Adrenal gland (tissue), 12 donors: Measurements from ENCODE around the gene MAP7D1. TPM values are rescaled to one million over a fixed set of nuclear protein-coding genes. Genes with fewer than 3 reads are reported as not detected.
A peak's percentile ranks its signal among the peaks of the same experiment; 100 is the strongest.

Source experiments
- DNase-seq, 7 donors: peaks; one replicate each; pipeline ENCODE4 v3.0.0-alpha.2; 2019 to 2020
- H3K27ac ChIP-seq, 5 donors: fragments of 200-600 bp; sonication (generic) in 4 of 5; 1 replicate in 3 of 5; 2 replicates in 2 of 5; pipeline versions ENCODE4 v1.5.1 to v1.8.0; 2016 to 2020; ENCODE audit warnings: mild to moderate bottlenecking in 1 of 5
- H3K27me3 ChIP-seq: fragments of 200-600 bp; 2 replicates; pipeline ENCODE4 v1.8.0; 2021
- H3K36me3 ChIP-seq, 2 donors: fragments of 200-600 bp; replicated peaks in 1 of 2; 1 replicate in 1 of 2; 2 replicates in 1 of 2; pipeline versions ENCODE4 v1.5.1 to v1.8.0; 2018 to 2022
- H3K4me1 ChIP-seq, 2 donors: fragments of 200-600 bp; replicated peaks in 1 of 2; 1 replicate in 1 of 2; 2 replicates in 1 of 2; pipeline versions ENCODE4 v1.5.1 to v1.8.0; 2018 to 2021
- H3K4me3 ChIP-seq, 4 donors: fragments of 200-600 bp; sonication (generic) in 3 of 4; one replicate each; pipeline ENCODE4 v1.5.1; 2016 to 2018
- H3K9me3 ChIP-seq, 3 donors: fragments of 200-600 bp; sonication (generic) in 1 of 3; replicated peaks in 1 of 3; 1 replicate in 2 of 3; 2 replicates in 1 of 3; pipeline versions ENCODE4 v1.5.1 to v1.8.0; 2016 to 2021
- CTCF ChIP-seq, 6 experiments: fragments of 450-650 bp in 4 of 6; fragments of 200-600 bp in 2 of 6; sonication (generic) in 1 of 6; IDR thresholded peaks; 1 replicate in 5 of 6; 2 replicates in 1 of 6; pipeline versions ENCODE4 v1.5.1 to v1.8.0; 2016 to 2021; ENCODE audit warnings: antibody characterized with exemption in 6 of 6, mild to moderate bottlenecking in 2 of 6, moderate library complexity in 1 of 6
- POLR2A ChIP-seq, 2 donors: fragments of 450-650 bp; IDR thresholded peaks; one replicate each; pipeline ENCODE4 v1.6.1; 2017; ENCODE audit warnings: antibody characterized with exemption in 2 of 2, mild to moderate bottlenecking in 2 of 2, moderate library complexity in 1 of 2
- WGBS, 4 donors: extraction: QIAGEN DNeasy Blood & Tissue Kit in 2 of 4; methylation state at CpG; one replicate each; pipeline versions ENCODE4 v1.1.5 to v1.1.7; 2013 to 2017; 5-methylcytosine and 5-hydroxymethylcytosine counted together
- intact Hi-C, 2 donors: fragments of 100-400 bp; cut with DNase I; formaldehyde crosslinking; loops; one replicate each; pipeline versions ENCODE4 v1.14.1 to v1.15.0; 2022 to 2023
- polyA plus RNA-seq, 3 donors: library from polyadenylated mRNA; stranded (reverse); fragments of 200-250 nt in 2 of 3; fragments of 350-450 nt in 1 of 3; fragmentation: Illumina TruSeq in 1 of 3; extraction: RNeasy Lipid Tissue Mini Kit (QIAGEN cat#74804) in 1 of 3; gene quantifications; one replicate each; pipeline ENCODE4 v1.2.3, GENCODE V29; 2013 to 2014
- total RNA-seq, 9 donors: library from RNA; depleted of rRNA in 4 of 9; stranded (reverse); fragments of >200 nt in 4 of 9; fragments of 120-200 nt in 1 of 9; fragmentation: NEBNext Ultra II Directional in 1 of 9; extraction: Animal tissue kit (Norgen Biotek cat#: 25700) in 1 of 9; gene quantifications; one replicate each; pipeline versions ENCODE4 v1.1.0 to v1.2.4, GENCODE V29; 2013 to 2023
- donor health status: healthy with polysubstance abuse.
- donor health status: Bipolar disorder and iron deficiency.
- donor health status: DM: yes; HTN: yes; CAD: no.
- donor health status: DM: no; HTN: no; CAD: no.
- donor health status: DM: no; HTN: no; CAD: no.
- donor health status: DM: yes; HTN: yes; CAD: no.

MAP7D1 gene
- total and polyA plus RNA-seq, 12 donors = 11.8 to 121 (median 68.3) TPM

- peak overlapping the region in 1 of 4 donors; percentile 51 for H3K4me3 ChIP-seq
- H3K27me3 ChIP-seq = peaks cover 3% of the 10 kb centered on the region
- intact Hi-C loops = no loop called here
- TF ChIP-seq POLR2A (IDR thresholded peaks at IDR 0.05) = no peak
- no peak for TF ChIP-seq CTCF (IDR thresholded peaks at IDR 0.05)
- DNase-seq = no peak
- WGBS, 4 donors = 24 to 67% (median 46%) methylated on average over 11 to 42 of the region's 42 CpGs
- H3K9me3 ChIP-seq = no peaks in the 10 kb centered on the region
- no peaks in the 10 kb centered on the region for H3K36me3 ChIP-seq
- peaks cover 0 to 6% of the 10 kb centered on the region in 2 donors for H3K4me1 ChIP-seq
- H3K27ac ChIP-seq = no peak overlapping the region
Measured at GRCh38 chr1:36124404-36125128, 31.4 kb upstream of the MAP7D1 start.

- H3K36me3 ChIP-seq = no peaks in the 10 kb centered on the region
- no peak within 1 kb of the TSS for H3K27ac ChIP-seq
- H3K9me3 ChIP-seq = no peaks in the 10 kb centered on the region
- H3K4me1 ChIP-seq = peaks cover 0 to 6% of the 10 kb centered on the region in 2 donors
- peak in 1 of 7 donors; percentile 31 for DNase-seq
- TF ChIP-seq CTCF (IDR thresholded peaks at IDR 0.05) (no peak), POLR2A (IDR thresholded peaks at IDR 0.05) (no peak)
- H3K27me3 ChIP-seq = peaks cover 3% of the 10 kb centered on the region
- peak within 1 kb of the TSS in 1 of 4 donors; percentile 51 for H3K4me3 ChIP-seq
- intact Hi-C loops = no loop called here
- WGBS, 4 donors = 12 to 65% (median 31%) methylated on average over 12 to 76 of the region's 77 CpGs
Measured at GRCh38 chr1:36125129-36125991, 30.6 kb upstream of the MAP7D1 start, which contains the start of gene COL8A2. Gene COL8A2 (minus strand): TSS chr1:36125222. CDS start chr1:36100242, 24,980 bp downstream.

- WGBS, 4 donors = 81 to 90% (median 84%) methylated on average over 21 of the region's 21 CpGs
- TF ChIP-seq CTCF (IDR thresholded peaks at IDR 0.05) = no peak
- TF ChIP-seq POLR2A (IDR thresholded peaks at IDR 0.05) = no peak
- Histone ChIP-seq H3K27ac (no peak overlapping the region), H3K9me3 (no peaks in the 10 kb centered on the region), H3K4me3 (no peak overlapping the region), H3K27me3 (peaks cover 3% of the 10 kb centered on the region), H3K4me1 (peaks cover 0 to 6% of the 10 kb centered on the region in 2 donors), H3K36me3 (no peaks in the 10 kb centered on the region)
- no peak for DNase-seq
- intact Hi-C loops = no loop called here
Measured at GRCh38 chr1:36126005-36126716, 29.8 kb upstream of the MAP7D1 start.
